Medulla oblongata (tissue), 1 donor: ENCODE measurements around the gene RRAGD.
"Not testable (repeated sequence)": the region's sequence is repeated elsewhere in the genome, so short reads cannot be mapped to it uniquely, and the experiment has no call there.

Source experiments
- DNase-seq: peaks from one replicate; pipeline ENCODE4 v3.0.0-alpha.2; 2015; ENCODE audit errors: extremely low spot score

Gene RRAGD

GRCh38 chr6:89411145-89412070 lies 665 bp downstream of the RRAGD start:
- DNase-seq: no peak

GRCh38 chr6:89410788-89411144 lies 1.3 kb downstream of the RRAGD start:
- peak; percentile 45 for DNase-seq

- peak; percentile 40 for DNase-seq
Measured at GRCh38 chr6:89410231-89410761, 1.8 kb downstream of the RRAGD start.

GRCh38 chr6:89409461-89410035 lies 2.5 kb downstream of the RRAGD start:
- DNase-seq: no peak

- no peak for DNase-seq
Measured at GRCh38 chr6:89406141-89406540, 5.9 kb downstream of the RRAGD start.

- DNase-seq: no peak
Measured at GRCh38 chr6:89404512-89404911, 7.6 kb downstream of the RRAGD start.

- no peak for DNase-seq
Measured at GRCh38 chr6:89402776-89403175, 9.3 kb downstream of the RRAGD start.

- DNase-seq: peak; percentile 62
Measured at GRCh38 chr6:89400912-89401399, 11.1 kb downstream of the RRAGD start.

- DNase-seq: no peak
Measured at GRCh38 chr6:89400050-89400449, 12.0 kb downstream of the RRAGD start.

- no peak for DNase-seq
Measured at GRCh38 chr6:89398762-89399525, 13.1 kb downstream of the RRAGD start.

GRCh38 chr6:89397884-89398283 lies 14.2 kb downstream of the RRAGD start:
- not testable (repeated sequence) for DNase-seq

GRCh38 chr6:89393659-89394058 lies 18.4 kb downstream of the RRAGD start:
- no peak for DNase-seq

- DNase-seq: no peak
Measured at GRCh38 chr6:89392823-89393222, 19.2 kb downstream of the RRAGD start.

- no peak for DNase-seq
Measured at GRCh38 chr6:89388846-89389245, 23.2 kb downstream of the RRAGD start.

- no peak for DNase-seq
Measured at GRCh38 chr6:89387516-89388201, 24.4 kb downstream of the RRAGD start.

- DNase-seq: peak; percentile 42
Measured at GRCh38 chr6:89386917-89387491, 25.1 kb downstream of the RRAGD start.

- no peak for DNase-seq
Measured at GRCh38 chr6:89385846-89386245, 26.2 kb downstream of the RRAGD start.

GRCh38 chr6:89385156-89385667 lies 26.9 kb downstream of the RRAGD start:
- DNase-seq: no peak

GRCh38 chr6:89381031-89381430 lies 31.0 kb downstream of the RRAGD start:
- no peak for DNase-seq

GRCh38 chr6:89379281-89379680 lies 32.8 kb downstream of the RRAGD start:
- no peak for DNase-seq

GRCh38 chr6:89378628-89379027 lies 33.4 kb downstream of the RRAGD start:
- no peak for DNase-seq
